Measurements from ENCODE around the gene SLC7A7.

The SLC7A7 gene

DNA sequence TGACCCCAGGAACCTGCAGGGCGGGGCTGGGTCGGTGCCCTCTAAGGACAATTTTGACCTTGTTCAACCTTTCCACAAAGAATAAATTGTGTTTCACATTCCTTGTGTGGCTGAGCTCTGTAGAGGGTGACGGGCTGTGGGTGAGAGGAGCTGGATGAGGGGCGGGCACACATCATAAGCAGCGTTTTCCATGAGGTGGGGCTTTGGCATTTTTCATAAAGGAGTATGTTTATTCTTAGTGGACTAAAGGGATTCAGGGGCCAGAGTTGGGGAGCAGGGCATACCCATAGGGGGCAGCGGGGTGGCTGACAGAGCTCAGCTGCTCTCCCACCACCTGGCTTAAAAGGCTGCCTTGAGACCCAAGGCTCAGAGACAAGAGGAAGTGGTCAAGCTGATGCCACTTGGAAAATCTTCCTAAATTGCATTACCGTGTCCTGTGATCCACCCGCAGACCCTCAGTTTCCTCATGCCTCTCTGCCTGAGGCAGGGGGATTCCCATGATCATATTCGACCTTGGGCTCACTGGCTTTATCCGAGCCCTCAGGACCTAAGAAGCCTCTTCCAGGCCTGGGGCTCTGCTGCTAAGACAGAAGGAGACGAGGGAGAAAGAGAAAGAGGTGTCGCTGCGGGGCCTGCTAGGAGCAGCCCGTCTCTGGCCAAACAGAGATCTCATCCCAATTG, 32.6 kb upstream of the SLC7A7 start:
- Histone ChIP-seq H2AFZ (ENCODE audit: low read length) (no peak overlapping the region), H3K4me2 (ENCODE audit: low read depth, low read length, poor library complexity, severe bottlenecking) (no peak overlapping the region), H3K79me2 (ENCODE audit: insufficient read depth, low read length) (no peaks in the 10 kb centered on the region), H3K4me1 (ENCODE audit: insufficient read depth, low read length, poor library complexity, severe bottlenecking) (peaks cover 12% of the 10 kb centered on the region), H3K4me3 (ENCODE audit: low read length, poor library complexity, severe bottlenecking) (no peak overlapping the region), H3K9me3 (ENCODE audit: insufficient read depth, low read depth, low read length) (no peaks in the 10 kb centered on the region), H3K9me2 (replicated peaks; ENCODE audit: low read depth, low read length) (no peaks in the 10 kb centered on the region), H3F3A (ENCODE audit: low read depth) (no peaks in the 10 kb centered on the region), H3K36me3 (ENCODE audit: insufficient read depth, low read length) (no peaks in the 10 kb centered on the region), H3K9ac (ENCODE audit: low read depth, low read length, poor library complexity, severe bottlenecking) (no peak overlapping the region), H3K27me3 (ENCODE audit: insufficient read depth, low read length, poor library complexity, severe bottlenecking) (peaks cover 4% of the 10 kb centered on the region), H4K20me1 (ENCODE audit: insufficient read depth, low read length, poor library complexity, severe bottlenecking) (no peaks in the 10 kb centered on the region)
- TF ChIP-seq, protein P1, sequence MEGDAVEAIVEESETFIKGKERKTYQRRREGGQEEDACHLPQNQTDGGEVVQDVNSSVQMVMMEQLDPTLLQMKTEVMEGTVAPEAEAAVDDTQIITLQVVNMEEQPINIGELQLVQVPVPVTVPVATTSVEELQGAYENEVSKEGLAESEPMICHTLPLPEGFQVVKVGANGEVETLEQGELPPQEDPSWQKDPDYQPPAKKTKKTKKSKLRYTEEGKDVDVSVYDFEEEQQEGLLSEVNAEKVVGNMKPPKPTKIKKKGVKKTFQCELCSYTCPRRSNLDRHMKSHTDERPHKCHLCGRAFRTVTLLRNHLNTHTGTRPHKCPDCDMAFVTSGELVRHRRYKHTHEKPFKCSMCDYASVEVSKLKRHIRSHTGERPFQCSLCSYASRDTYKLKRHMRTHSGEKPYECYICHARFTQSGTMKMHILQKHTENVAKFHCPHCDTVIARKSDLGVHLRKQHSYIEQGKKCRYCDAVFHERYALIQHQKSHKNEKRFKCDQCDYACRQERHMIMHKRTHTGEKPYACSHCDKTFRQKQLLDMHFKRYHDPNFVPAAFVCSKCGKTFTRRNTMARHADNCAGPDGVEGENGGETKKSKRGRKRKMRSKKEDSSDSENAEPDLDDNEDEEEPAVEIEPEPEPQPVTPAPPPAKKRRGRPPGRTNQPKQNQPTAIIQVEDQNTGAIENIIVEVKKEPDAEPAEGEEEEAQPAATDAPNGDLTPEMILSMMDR (conservative IDR thresholded peaks at IDR 0.05; ENCODE audit: low read length): peak; percentile 43; the same call in 1 of the 2 replicates
- TF ChIP-seq EZH2phosphoT487 (IDR thresholded peaks at IDR 0.05; ENCODE audit: borderline replicate concordance): no peak

GRCh38 chr14:22846811-22847307, 31.6 kb upstream of the SLC7A7 start:
- Histone ChIP-seq H3K9me3 (ENCODE audit: insufficient read depth, low read depth, low read length) (no peaks in the 10 kb centered on the region), H3K4me2 (ENCODE audit: low read depth, low read length, poor library complexity, severe bottlenecking) (no peak overlapping the region), H3K4me1 (ENCODE audit: insufficient read depth, low read length, poor library complexity, severe bottlenecking) (peaks cover 12% of the 10 kb centered on the region), H3K36me3 (ENCODE audit: insufficient read depth, low read length) (no peaks in the 10 kb centered on the region), H3K9me2 (replicated peaks; ENCODE audit: low read depth, low read length) (no peaks in the 10 kb centered on the region), H3K4me3 (ENCODE audit: low read length, poor library complexity, severe bottlenecking) (no peak overlapping the region), H3K9ac (ENCODE audit: low read depth, low read length, poor library complexity, severe bottlenecking) (no peak overlapping the region), H3F3A (ENCODE audit: low read depth) (no peaks in the 10 kb centered on the region), H3K27me3 (ENCODE audit: insufficient read depth, low read length, poor library complexity, severe bottlenecking) (peaks cover 4% of the 10 kb centered on the region), H3K79me2 (ENCODE audit: insufficient read depth, low read length) (no peaks in the 10 kb centered on the region), H2AFZ (ENCODE audit: low read length) (no peak overlapping the region), H4K20me1 (ENCODE audit: insufficient read depth, low read length, poor library complexity, severe bottlenecking) (no peaks in the 10 kb centered on the region)
- no peak for TF ChIP-seq EZH2phosphoT487 (IDR thresholded peaks at IDR 0.05; ENCODE audit: borderline replicate concordance)
- TF ChIP-seq, protein P1 (conservative IDR thresholded peaks at IDR 0.05; ENCODE audit: low read length): no peak

DNA sequence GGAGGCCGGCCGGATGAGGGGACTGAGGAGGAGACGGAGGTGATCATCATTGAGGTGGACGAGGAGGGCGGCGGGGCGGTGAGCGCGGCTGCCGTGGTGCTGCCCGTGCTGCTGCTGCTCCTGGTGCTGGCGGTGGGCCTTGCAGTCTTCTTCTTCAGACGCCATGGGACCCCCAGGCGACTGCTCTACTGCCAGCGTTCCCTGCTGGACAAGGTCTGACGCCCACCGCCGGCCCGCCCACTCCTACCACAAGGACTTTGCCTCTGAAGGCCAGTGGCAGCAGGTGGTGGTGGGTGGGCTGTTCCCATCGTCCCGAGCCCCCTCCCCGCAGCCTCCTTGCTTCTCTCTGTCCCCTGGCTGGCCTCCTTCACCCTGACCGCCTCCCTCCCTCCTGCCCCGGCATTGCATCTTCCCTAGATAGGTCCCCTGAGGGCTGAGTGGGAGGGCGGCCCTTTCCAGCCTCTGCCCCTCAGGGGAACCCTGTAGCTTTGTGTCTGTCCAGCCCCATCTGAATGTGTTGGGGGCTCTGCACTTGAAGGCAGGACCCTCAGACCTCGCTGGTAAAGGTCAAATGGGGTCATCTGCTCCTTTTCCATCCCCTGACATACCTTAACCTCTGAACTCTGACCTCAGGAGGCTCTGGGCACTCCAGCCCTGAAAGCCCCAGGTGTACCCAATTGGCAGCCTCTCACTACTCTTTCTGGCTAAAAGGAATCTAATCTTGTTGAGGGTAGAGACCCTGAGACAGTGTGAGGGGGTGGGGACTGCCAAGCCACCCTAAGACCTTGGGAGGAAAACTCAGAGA, 30.8 kb upstream of the SLC7A7 start:
- no peaks in the 10 kb centered on the region for H4K20me1 ChIP-seq (ENCODE audit: insufficient read depth, low read length, poor library complexity, severe bottlenecking)
- no peak overlapping the region for H3K4me2 ChIP-seq (ENCODE audit: low read depth, low read length, poor library complexity, severe bottlenecking)
- peaks cover 7% of the 10 kb centered on the region for H3K4me1 ChIP-seq (ENCODE audit: insufficient read depth, low read length, poor library complexity, severe bottlenecking)
- TF ChIP-seq EZH2phosphoT487 (IDR thresholded peaks at IDR 0.05; ENCODE audit: borderline replicate concordance): no peak
- TF ChIP-seq, protein P1 (conservative IDR thresholded peaks at IDR 0.05; ENCODE audit: low read length): no peak
- H3K9ac ChIP-seq (ENCODE audit: low read depth, low read length, poor library complexity, severe bottlenecking): no peak overlapping the region
- no peaks in the 10 kb centered on the region for H3K36me3 ChIP-seq (ENCODE audit: insufficient read depth, low read length)
- H3K4me3 ChIP-seq (ENCODE audit: low read length, poor library complexity, severe bottlenecking): no peak overlapping the region
- peaks cover 4% of the 10 kb centered on the region for H3K27me3 ChIP-seq (ENCODE audit: insufficient read depth, low read length, poor library complexity, severe bottlenecking)
- H3F3A ChIP-seq (ENCODE audit: low read depth): no peaks in the 10 kb centered on the region
- no peak overlapping the region for H2AFZ ChIP-seq (ENCODE audit: low read length)
- H3K9me2 ChIP-seq (replicated peaks; ENCODE audit: low read depth, low read length): no peaks in the 10 kb centered on the region
- H3K9me3 ChIP-seq (ENCODE audit: insufficient read depth, low read depth, low read length): no peaks in the 10 kb centered on the region
- no peaks in the 10 kb centered on the region for H3K79me2 ChIP-seq (ENCODE audit: insufficient read depth, low read length)

Measured in Loucy (cell line).